ENCODE results near the gene AHI1. TPM values are rescaled to one million over a fixed set of nuclear protein-coding genes. Genes with fewer than 3 reads are reported as not detected.

Gene AHI1
- total RNA-seq, 1 experiment from 2014 or later, result 11.9 TPM

- no peak for DNase-seq (ENCODE audit: low read depth)
Observed at GRCh38 chr6:135299256-135299655, 198.3 kb downstream of the AHI1 start.

DNA sequence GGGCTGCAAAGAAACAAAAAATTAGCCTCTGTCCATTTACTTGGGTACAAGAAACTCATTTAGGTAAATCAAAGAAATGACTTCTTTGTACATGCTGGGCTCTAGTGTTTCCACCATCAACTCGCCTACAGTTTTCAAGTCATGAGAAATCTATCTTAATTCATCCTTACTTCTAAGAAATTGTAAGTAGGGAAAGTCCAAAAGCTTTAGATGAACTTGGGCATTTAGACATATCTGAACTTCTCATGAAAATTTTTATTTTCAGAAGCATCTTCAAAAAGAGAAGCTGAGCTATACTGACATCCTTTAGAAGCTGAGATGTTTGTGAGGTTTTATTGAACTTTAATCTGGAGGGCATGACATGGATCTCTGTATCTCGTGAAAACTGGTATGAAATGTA, 199.1 kb downstream of the AHI1 start:
- DNase-seq (ENCODE audit: low read depth), result no peak

DNA sequence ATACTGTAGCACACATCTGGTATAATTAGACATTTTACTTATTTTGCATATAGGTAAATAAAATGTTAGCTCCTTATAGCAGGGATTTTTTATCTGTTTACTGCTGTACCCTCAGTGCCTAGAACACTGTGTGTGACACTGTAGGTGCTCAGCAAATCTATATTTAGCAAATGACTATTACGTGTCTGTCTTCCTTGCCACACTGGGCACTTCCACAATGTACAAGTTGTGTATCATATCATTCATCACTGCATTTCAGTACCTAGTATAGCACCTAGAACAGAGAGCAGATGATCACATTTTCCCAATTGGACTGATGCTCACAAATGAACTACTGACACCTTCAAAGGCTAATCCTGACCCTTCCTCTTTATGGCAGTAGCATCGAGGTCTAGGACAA, 200.8 kb downstream of the AHI1 start:
- no peak for DNase-seq (ENCODE audit: low read depth)

- DNase-seq (ENCODE audit: low read depth), result no peak
Observed at GRCh38 chr6:135295085-135295484, 202.5 kb downstream of the AHI1 start.

GRCh38 chr6:135291288-135292076, 206.1 kb downstream of the AHI1 start:
- peak; percentile 73 for DNase-seq (ENCODE audit: low read depth)

DNA sequence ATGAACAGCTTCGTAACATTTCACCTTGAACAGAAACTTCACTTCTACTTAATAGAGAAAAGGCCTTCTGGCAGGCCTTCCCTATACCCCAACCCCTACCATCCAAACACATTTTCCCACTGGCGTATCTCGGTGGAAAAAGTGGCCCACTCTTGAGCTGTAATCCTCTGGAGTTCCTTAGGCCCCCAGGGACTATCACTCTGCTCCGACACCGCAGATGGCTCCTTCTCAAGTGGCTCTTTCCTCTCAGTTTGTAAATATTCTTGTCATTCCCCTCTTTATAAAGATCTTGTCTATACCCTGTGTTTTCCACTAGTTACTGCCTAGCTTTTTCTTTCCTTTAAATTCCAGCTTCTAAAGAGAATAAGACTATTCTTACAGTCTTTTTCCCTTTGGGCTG, 207.7 kb downstream of the AHI1 start:
- DNase-seq (ENCODE audit: low read depth), result no peak

GRCh38 chr6:135286962-135287538, 210.5 kb downstream of the AHI1 start:
- DNase-seq (ENCODE audit: low read depth), result no peak

DNA sequence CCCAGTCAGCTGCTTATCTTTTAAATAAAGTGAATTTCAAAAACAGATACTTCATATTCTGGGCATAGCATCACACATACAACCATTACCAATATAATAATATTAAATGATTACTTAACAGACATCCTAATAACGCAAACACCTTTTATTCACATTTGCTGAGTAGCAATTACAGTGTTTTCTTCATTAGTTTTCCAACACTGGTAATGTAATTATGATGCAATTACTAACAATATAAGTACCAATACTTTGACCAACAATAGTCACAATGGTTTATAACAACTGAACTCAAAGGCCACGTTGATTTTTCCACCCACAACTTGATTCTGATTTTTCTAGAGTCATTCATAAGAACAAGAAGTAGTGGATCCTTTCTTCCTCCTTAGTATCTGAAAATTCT, 212.4 kb downstream of the AHI1 start:
- DNase-seq (ENCODE audit: low read depth), result no peak

DNA sequence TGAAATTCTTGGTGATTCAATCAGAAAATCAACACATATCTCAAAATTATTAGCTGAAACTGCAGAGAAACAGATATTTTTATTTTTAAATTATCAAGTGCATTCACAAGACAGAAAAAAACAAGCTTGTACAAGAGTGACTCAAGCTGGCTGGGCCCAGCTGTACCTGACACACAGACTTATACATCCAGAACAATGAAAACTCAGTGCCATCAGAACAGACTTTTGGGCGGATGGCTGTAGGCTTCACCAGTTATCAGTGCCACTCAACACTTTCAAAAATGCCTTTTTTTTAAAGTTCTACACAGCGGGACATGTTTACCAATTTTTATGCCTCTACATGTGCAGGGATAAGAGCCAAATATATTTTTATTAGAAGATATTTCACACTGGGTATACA, 213.6 kb downstream of the AHI1 start:
- DNase-seq (ENCODE audit: low read depth), result no peak

DNA sequence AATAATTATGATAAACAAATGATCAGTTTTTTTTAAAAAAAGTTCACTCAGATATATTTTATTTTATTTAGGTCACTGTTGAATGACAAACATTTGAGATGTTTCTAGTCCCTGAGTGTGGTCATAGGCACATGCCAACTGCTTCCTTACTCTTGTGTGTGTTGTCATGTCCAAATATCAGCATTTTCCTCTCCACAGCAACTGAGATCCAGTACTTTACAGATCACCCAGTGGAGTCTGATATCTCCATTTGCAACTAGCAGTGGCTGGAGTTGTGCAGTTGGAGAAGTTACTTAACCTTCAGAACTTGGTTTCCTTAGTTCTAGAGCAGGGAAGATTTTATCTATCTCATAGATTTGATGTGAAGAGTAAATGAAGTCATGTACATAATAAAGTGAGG, 215.1 kb downstream of the AHI1 start:
- DNase-seq (ENCODE audit: low read depth), result no peak

GRCh38 chr6:135281964-135282363, 215.6 kb downstream of the AHI1 start:
- DNase-seq (ENCODE audit: low read depth), result no peak

DNA sequence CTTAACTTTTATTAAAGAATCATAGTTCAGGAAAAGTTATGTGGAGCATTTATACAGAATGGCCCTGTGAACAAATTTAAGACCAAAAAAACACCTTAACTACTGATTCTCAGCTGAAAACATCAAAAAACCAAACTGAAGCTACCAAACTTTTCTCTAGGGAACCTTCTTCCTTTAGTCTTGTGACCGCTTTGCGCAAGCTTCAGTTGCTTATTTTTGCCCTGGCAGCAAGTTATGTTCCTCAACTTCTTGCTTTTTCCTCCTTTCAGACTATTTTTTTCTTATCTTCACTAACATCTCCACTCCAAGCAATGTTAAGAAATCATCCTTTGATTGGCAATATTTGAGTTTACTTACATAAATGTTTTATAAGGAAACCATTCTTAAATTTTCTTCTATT, 216.3 kb downstream of the AHI1 start:
- no peak for DNase-seq (ENCODE audit: low read depth)

GRCh38 chr6:135280375-135281136, 217.0 kb downstream of the AHI1 start:
- peak; percentile 32 for DNase-seq (ENCODE audit: low read depth)

GRCh38 chr6:135277422-135277821, 220.1 kb downstream of the AHI1 start:
- no peak for DNase-seq (ENCODE audit: low read depth)

DNA sequence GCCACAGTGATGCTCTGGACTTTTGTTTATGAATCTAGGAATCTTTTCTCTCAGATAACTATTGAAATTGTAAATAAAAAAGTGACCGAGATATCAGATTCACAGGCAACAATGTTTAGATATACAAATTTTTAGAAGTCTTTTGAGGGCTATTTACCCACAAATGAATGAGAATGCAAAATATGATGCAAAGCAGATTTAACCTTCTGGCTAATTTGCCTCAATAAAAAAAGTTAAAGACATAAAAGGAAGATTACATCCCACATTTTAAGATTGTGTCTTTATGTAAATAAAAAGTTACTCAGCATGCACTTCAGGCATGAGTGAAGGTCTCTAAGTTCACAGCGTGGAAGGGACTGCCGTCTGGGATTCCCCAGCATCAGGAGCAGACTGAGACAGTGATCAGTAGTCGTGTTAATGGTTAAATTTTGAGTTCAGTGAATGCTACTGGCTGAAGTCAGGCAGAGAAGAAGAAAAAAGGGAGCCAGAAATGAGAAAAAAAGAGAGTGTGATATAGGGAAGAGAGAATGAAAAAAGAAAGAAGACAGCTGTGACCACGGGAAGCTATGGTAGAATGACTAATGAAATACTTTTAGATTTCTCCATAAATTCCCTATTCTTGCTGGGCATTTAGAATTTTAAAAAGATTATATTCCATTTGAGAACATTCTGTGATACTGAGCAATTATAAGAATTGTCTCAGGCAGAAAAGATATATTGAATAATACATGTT, 222.8 kb downstream of the AHI1 start:
- DNase-seq (ENCODE audit: low read depth), result peak; percentile 55

- DNase-seq (ENCODE audit: low read depth), result no peak
Observed at GRCh38 chr6:135271626-135272025, 225.9 kb downstream of the AHI1 start.

- DNase-seq (ENCODE audit: low read depth), result no peak
Observed at GRCh38 chr6:135270676-135271536, 226.6 kb downstream of the AHI1 start.

DNA sequence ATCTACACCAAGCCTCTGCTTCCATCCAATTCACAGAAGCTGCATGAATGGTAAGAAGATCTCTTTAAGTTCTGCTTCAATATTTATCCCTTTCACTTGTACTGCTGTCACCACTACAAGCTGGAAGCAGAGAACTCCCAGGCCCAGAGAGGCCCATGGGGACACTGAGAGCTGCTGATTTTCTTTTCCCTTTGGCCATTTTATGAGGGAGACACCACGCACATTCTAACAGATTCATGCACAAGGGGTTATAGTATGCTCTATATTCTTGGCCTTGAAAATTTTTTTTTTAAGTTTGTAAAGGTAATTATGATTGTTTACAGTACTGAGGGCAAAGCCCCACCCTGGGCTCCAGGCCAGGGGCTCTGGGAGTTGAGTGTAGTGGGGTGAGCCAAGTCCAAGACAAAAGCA, 228.1 kb downstream of the AHI1 start:
- DNase-seq (ENCODE audit: low read depth), result no peak

DNA sequence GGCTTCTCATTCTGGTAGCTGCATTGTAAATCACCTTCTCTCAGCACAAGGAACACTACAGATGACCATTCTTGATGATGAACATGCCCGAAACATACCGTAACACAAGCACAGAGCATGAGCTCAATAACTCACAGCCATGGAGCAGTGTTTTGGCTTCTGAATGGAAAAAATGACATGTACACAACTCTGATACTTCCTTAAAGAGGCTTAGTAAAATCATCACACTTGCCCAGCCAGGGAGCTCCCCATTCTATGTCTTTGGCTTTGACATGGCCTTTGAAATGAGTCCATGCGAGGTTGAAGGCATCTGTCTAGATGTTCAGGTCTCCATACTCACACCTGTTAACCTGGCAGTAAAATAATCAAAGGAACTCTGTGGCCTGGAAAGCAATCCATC, 228.8 kb downstream of the AHI1 start:
- no peak for DNase-seq (ENCODE audit: low read depth)

- no peak for DNase-seq (ENCODE audit: low read depth)
Observed at GRCh38 chr6:135268263-135268662, 229.3 kb downstream of the AHI1 start.

GRCh38 chr6:135267085-135267484, 230.5 kb downstream of the AHI1 start:
- DNase-seq (ENCODE audit: low read depth), result no peak

All from M059J (cell line).